ENCODE measurements around the gene E2F2. TPM values are rescaled to one million over a fixed set of nuclear protein-coding genes. Genes with fewer than 3 reads are reported as not detected.
A peak's percentile ranks its signal among the peaks of the same experiment; 100 is the strongest.
"Not testable (repeated sequence)": the region's sequence is repeated elsewhere in the genome, so short reads cannot be mapped to it uniquely, and the experiment has no call there.

Gene E2F2
- total and polyA plus RNA-seq, 12 donors = 0.07 to 3.7 (median 0.35) TPM; not detected in 1

DNA sequence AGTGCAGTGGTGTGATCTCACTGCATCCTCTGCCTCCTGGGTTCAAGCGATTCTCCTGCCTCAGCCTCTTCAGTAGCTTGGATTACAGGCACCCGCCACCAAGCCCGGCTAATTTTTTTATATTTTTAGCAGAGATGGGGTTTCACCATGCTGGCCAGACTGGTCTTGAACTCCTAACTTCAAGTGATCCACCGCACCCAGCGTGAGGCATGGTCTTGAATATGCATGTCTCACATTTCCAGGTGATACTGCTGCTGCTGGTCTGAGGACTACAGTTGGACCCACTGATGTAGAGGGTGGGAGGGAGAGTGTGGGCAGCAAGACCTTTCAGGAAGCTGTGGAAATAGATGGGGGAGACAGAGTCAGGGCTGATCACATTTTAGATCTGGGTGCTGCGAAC is 25.2 kb downstream of the E2F2 start:
- intact Hi-C loops (cut with DNase I) = no loop called here
- Histone ChIP-seq H3K27ac (no peak overlapping the region), H3K27me3 (no peaks in the 10 kb centered on the region), H3K4me3 (no peak overlapping the region), H3K4me1 (replicated peaks in 1 of 2) (no peaks in the 10 kb centered on the region), H3K9me3 (replicated peaks in 1 of 3) (no peaks in the 10 kb centered on the region), H3K36me3 (replicated peaks in 1 of 2) (no peaks in the 10 kb centered on the region)
- 96 to 99% (median 97%) methylated on average over 6 of the region's 6 CpGs for WGBS, 4 donors
- TF ChIP-seq POLR2A (IDR thresholded peaks at IDR 0.05) = no peak
- TF ChIP-seq, protein P1, sequence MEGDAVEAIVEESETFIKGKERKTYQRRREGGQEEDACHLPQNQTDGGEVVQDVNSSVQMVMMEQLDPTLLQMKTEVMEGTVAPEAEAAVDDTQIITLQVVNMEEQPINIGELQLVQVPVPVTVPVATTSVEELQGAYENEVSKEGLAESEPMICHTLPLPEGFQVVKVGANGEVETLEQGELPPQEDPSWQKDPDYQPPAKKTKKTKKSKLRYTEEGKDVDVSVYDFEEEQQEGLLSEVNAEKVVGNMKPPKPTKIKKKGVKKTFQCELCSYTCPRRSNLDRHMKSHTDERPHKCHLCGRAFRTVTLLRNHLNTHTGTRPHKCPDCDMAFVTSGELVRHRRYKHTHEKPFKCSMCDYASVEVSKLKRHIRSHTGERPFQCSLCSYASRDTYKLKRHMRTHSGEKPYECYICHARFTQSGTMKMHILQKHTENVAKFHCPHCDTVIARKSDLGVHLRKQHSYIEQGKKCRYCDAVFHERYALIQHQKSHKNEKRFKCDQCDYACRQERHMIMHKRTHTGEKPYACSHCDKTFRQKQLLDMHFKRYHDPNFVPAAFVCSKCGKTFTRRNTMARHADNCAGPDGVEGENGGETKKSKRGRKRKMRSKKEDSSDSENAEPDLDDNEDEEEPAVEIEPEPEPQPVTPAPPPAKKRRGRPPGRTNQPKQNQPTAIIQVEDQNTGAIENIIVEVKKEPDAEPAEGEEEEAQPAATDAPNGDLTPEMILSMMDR (IDR thresholded peaks at IDR 0.05) = no peak
- no peak for DNase-seq

DNA sequence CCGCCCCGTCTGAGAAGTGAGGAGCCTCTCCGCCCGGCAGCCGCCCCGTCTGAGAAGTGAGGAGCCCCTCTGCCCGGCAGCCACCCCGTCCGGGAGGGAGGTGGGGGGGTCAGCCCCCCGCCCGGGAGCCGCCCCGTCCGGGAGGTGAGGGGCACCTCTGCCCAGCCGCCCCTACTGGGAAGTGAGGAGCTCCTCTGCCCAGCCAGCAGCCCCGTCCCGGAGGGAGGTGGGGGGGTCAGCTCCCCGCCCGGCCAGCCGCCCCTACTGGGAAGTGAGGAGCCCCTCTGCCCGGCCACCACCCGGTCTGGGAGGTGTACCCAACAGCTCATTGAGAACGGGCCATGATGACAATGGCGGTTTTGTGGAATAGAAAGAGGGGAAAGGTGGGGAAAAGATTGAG is 26.9 kb downstream of the E2F2 start:
- WGBS, 4 donors = 82 to 92% methylated on average over 20 to 22 of the region's 24 CpGs; no CpG with 5 or more reads in 2 of the 4 donors
- H3K27ac ChIP-seq; H3K27me3 ChIP-seq; H3K4me3 ChIP-seq; DNase-seq; H3K36me3 ChIP-seq (replicated peaks in 1 of 2); H3K4me1 ChIP-seq (replicated peaks in 1 of 2); H3K9me3 ChIP-seq (replicated peaks in 1 of 3); intact Hi-C loops (cut with DNase I): not testable (repeated sequence)

DNA sequence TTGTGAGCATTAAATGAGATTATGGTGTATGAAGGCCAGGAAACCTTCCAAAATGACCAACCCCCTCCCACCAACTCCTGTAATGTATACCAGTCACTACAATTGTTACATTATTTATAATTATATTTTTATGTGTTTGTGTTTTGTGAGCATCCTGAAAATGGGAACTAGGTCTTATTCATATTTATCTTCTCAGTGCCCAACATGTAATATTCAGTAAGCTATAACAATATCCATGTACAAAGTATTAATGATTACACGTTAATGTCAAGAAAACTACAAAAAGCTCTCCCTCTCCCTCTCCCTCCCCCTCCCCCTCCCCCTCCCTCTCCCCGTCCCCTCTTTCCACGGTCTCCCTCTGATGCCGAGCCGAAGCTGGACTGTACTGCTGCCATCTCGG is 28.1 kb downstream of the E2F2 start:
- intact Hi-C loops (cut with DNase I) = no loop called here
- Histone ChIP-seq H3K9me3 (replicated peaks in 1 of 3) (no peaks in the 10 kb centered on the region), H3K4me3 (no peak overlapping the region), H3K36me3 (replicated peaks in 1 of 2) (no peaks in the 10 kb centered on the region), H3K4me1 (replicated peaks in 1 of 2) (no peaks in the 10 kb centered on the region), H3K27ac (no peak overlapping the region), H3K27me3 (no peaks in the 10 kb centered on the region)
- no peak for DNase-seq
- WGBS, 4 donors = 17 to 87% (median 77%) methylated on average over 1 to 6 of the region's 6 CpGs
- TF ChIP-seq, protein P1 (IDR thresholded peaks at IDR 0.05) = no peak
- TF ChIP-seq POLR2A (IDR thresholded peaks at IDR 0.05) = no peak

DNA sequence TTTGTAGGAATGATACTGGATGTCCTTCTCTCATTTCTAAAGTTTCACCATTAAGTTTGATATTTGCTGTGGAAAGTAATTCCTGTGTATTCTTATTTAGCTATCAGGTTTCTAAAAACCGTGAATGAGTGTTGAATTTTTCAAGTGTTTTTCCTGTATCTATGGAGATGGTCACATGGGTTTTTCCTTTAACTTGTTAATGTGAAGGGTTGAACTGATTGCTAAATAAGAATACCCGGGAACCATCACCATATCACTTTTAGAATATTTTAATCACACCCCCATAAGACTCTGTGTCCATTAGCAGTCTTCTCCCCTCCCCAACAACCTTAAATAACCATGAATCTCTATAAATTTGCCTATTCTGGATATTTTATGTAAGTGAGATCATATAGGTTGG is 30.6 kb downstream of the E2F2 start:
- DNase-seq = no peak
- intact Hi-C loops (cut with DNase I) = no loop called here
- H3K36me3 ChIP-seq (replicated peaks in 1 of 2) = no peaks in the 10 kb centered on the region
- H3K4me3 ChIP-seq = no peak overlapping the region
- no peaks in the 10 kb centered on the region for H3K27me3 ChIP-seq
- H3K9me3 ChIP-seq (replicated peaks in 1 of 3) = no peaks in the 10 kb centered on the region
- TF ChIP-seq POLR2A (IDR thresholded peaks at IDR 0.05) = no peak
- TF ChIP-seq, protein P1 (IDR thresholded peaks at IDR 0.05) = no peak
- H3K4me1 ChIP-seq (replicated peaks in 1 of 2) = no peaks in the 10 kb centered on the region
- WGBS, 4 donors = 58 to 75% (median 61%) methylated on average over 2 of the region's 2 CpGs
- no peak overlapping the region for H3K27ac ChIP-seq

DNA sequence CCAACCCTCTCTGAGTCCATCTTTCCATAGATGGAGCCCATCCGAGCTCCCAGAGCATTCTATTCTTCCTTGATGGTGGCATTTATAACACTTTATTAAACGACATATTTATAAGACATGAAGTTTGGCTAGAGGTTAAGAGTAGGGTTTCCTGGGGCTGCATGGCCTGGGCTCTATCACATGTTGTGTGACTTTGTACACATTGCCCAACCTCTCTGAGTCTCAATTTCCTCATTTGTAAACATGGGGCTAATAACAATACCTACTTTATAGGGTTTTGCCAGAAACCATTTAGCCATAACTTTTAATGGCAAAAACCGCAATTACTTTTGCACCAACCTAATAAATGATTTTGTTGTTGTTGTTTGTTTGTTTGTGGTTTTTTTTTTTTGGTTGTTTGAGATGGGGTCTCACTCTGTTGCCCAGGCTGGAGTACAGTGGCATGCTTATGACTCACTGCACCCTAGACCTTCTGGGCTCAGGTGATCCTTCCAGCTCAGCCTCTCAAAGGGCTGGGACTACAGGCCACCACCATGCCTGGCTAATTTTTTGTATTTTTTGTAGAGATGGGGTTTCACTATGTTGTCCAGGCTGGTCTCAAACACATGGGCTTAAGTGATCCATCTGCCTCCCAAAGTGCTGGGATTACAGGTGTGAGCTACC is 33.1 kb downstream of the E2F2 start:
- TF ChIP-seq POLR2A (IDR thresholded peaks at IDR 0.05) = no peak
- TF ChIP-seq, protein P1 (IDR thresholded peaks at IDR 0.05) = no peak
- intact Hi-C loops (cut with DNase I) = loop anchor here (2.0 to 5.0 kb wide), 2 partner anchors 39 to 41 kb away; no protein-coding TSS in a partner anchor
- DNase-seq = peak in 1 of 7 donors; percentile 19

More for the DNA sequence above, 33.1 kb downstream of the E2F2 start:
- 67 to 86% (median 76%) methylated on average over 3 of the region's 3 CpGs for WGBS, 4 donors
- Histone ChIP-seq H3K4me3 (no peak overlapping the region), H3K4me1 (replicated peaks in 1 of 2) (no peaks in the 10 kb centered on the region), H3K36me3 (replicated peaks in 1 of 2) (no peaks in the 10 kb centered on the region), H3K27ac (no peak overlapping the region), H3K9me3 (replicated peaks in 1 of 3) (no peaks in the 10 kb centered on the region), H3K27me3 (no peaks in the 10 kb centered on the region)
